Measurements from ENCODE around the gene CDCP1.

DNA sequence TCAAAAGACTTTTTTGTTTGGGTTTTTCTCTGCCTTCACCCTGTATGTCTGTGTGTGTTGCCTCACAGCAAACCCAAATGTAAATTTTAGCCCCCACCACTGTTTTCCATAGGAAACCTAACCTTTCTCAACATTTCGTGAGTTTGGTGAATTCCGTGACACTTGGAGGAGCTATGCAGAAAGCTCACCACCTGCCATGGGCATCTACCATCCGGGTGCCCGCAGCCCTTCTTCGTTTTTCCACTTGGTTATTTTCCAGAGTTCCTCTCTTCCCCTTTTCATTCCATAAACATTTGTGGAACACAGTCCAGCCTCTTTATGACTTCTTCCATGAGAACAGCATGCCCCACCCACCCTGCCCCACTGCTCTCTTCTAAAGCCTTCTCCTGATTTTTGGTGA, 48.6 kb upstream of the CDCP1 start:
- TF ChIP-seq, protein P1, sequence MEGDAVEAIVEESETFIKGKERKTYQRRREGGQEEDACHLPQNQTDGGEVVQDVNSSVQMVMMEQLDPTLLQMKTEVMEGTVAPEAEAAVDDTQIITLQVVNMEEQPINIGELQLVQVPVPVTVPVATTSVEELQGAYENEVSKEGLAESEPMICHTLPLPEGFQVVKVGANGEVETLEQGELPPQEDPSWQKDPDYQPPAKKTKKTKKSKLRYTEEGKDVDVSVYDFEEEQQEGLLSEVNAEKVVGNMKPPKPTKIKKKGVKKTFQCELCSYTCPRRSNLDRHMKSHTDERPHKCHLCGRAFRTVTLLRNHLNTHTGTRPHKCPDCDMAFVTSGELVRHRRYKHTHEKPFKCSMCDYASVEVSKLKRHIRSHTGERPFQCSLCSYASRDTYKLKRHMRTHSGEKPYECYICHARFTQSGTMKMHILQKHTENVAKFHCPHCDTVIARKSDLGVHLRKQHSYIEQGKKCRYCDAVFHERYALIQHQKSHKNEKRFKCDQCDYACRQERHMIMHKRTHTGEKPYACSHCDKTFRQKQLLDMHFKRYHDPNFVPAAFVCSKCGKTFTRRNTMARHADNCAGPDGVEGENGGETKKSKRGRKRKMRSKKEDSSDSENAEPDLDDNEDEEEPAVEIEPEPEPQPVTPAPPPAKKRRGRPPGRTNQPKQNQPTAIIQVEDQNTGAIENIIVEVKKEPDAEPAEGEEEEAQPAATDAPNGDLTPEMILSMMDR (IDR thresholded peaks at IDR 0.05), result no peak
- TF ChIP-seq EP300 (IDR thresholded peaks at IDR 0.05; ENCODE audit: low read depth) (no peak), POLR2A (IDR thresholded peaks at IDR 0.05) (no peak), POLR2AphosphoS5 (IDR thresholded peaks at IDR 0.05) (no peak)

Measured in transverse colon (tissue), 4 donors.